Tibial artery (tissue), 4 donors: ENCODE measurements around the gene TSHZ1.

Experiments
- DNase-seq, 2 donors: peaks; one replicate each; pipeline ENCODE4 v3.0.0-alpha.2; 2019
- H3K27ac ChIP-seq, 2 donors: fragments of 200-600 bp; sonication (generic) in 1 of 2; 1 replicate in 1 of 2; 2 replicates in 1 of 2; pipeline ENCODE4 v1.5.1; 2018 to 2019; ENCODE audit warnings: mild to moderate bottlenecking in 1 of 2
- H3K27me3 ChIP-seq, 2 donors: fragments of 200-600 bp; sonication (generic) in 1 of 2; one replicate each; pipeline versions ENCODE4 v1.5.1 to v1.6.0; 2016 to 2019
- H3K36me3 ChIP-seq, 3 donors: fragments of 200-600 bp; sonication (generic) in 2 of 3; one replicate each; pipeline ENCODE4 v1.5.1; 2016 to 2019; ENCODE audit warnings: mild to moderate bottlenecking in 2 of 3
- H3K4me1 ChIP-seq, 4 donors: fragments of 200-600 bp; sonication (generic) in 2 of 4; 1 replicate in 3 of 4; 2 replicates in 1 of 4; pipeline ENCODE4 v1.5.1; 2016 to 2019
- H3K4me3 ChIP-seq, 2 donors: fragments of 200-600 bp; sonication (generic) in 1 of 2; 1 replicate in 1 of 2; 2 replicates in 1 of 2; pipeline ENCODE4 v1.5.1; 2018 to 2019; ENCODE audit warnings: mild to moderate bottlenecking in 2 of 2
- H3K9me3 ChIP-seq, 3 donors: fragments of 200-600 bp; sonication (generic) in 1 of 3; one replicate each; pipeline ENCODE4 v1.5.1; 2016 to 2019
- CTCF ChIP-seq, 2 experiments: fragments of 200-600 bp in 1 of 2; fragments of 450-650 bp in 1 of 2; IDR thresholded peaks; one replicate each; pipeline ENCODE4 v1.5.1; 2017 to 2019; ENCODE audit warnings: antibody characterized with exemption in 2 of 2, mild to moderate bottlenecking in 1 of 2, moderate library complexity in 1 of 2
- intact Hi-C: fragments of 100-400 bp; cut with DNase I; formaldehyde crosslinking; loops from one replicate; pipeline ENCODE4 v1.15.0; 2023; ENCODE audit warnings: low total_unique reads

TSHZ1 gene

GRCh38 chr18:75220551-75221355, 10.2 kb downstream of the TSHZ1 start:
- H3K4me1 ChIP-seq, result peaks cover 0 to 5% (median 2%) of the 10 kb centered on the region in 4 donors

GRCh38 chr18:75221397-75221796, 10.8 kb downstream of the TSHZ1 start:
- no peaks in the 10 kb centered on the region for H3K36me3 ChIP-seq
- no peak overlapping the region for H3K27ac ChIP-seq
- intact Hi-C loops, result no loop called here
- peaks cover 0 to 10% (median 2%) of the 10 kb centered on the region in 4 donors for H3K4me1 ChIP-seq
- DNase-seq, result no peak
- no peaks in the 10 kb centered on the region for H3K27me3 ChIP-seq
- H3K4me3 ChIP-seq, result no peak overlapping the region
- no peak for TF ChIP-seq CTCF (IDR thresholded peaks at IDR 0.05)
- no peaks in the 10 kb centered on the region for H3K9me3 ChIP-seq

More at GRCh38 chr18:75220551-75221355, 10.2 kb downstream of the TSHZ1 start:
- no peak for TF ChIP-seq CTCF (IDR thresholded peaks at IDR 0.05)
- DNase-seq, result no peak
- Histone ChIP-seq H3K27me3 (no peaks in the 10 kb centered on the region), H3K36me3 (no peaks in the 10 kb centered on the region), H3K9me3 (no peaks in the 10 kb centered on the region), H3K27ac (no peak overlapping the region), H3K4me3 (no peak overlapping the region)
- intact Hi-C loops, result no loop called here

GRCh38 chr18:75221897-75222296, 11.3 kb downstream of the TSHZ1 start:
- Histone ChIP-seq H3K27ac (no peak overlapping the region), H3K9me3 (no peaks in the 10 kb centered on the region), H3K27me3 (no peaks in the 10 kb centered on the region), H3K4me3 (no peak overlapping the region), H3K36me3 (no peaks in the 10 kb centered on the region), H3K4me1 (peaks cover 0 to 12% (median 4%) of the 10 kb centered on the region in 4 donors)
- intact Hi-C loops, result no loop called here
- TF ChIP-seq CTCF (IDR thresholded peaks at IDR 0.05), result no peak
- no peak for DNase-seq

DNA sequence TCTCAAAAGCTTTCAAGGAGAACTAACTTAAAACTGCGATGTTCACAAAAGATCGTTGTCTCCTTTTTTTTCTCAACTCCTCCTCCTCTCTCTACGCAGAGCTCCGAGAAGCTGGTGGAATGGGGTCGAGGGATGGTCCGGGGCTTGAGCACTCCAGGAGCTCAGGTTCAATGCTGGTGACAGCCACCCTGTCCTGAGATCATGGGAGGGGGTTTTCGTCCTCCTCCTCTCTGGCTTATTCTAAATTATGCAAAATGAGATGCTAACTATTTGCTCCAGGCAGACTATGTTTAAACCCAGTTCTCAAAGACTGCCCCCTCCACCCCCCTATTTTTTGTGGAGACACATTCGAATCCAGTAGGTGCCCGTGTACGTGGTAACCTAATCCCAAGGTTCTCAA, 11.8 kb downstream of the TSHZ1 start:
- Histone ChIP-seq H3K27ac (no peak overlapping the region), H3K4me1 (peaks cover 0 to 15% (median 6%) of the 10 kb centered on the region in 4 donors), H3K9me3 (no peaks in the 10 kb centered on the region), H3K4me3 (no peak overlapping the region), H3K27me3 (no peaks in the 10 kb centered on the region), H3K36me3 (no peaks in the 10 kb centered on the region)
- intact Hi-C loops, result no loop called here
- no peak for TF ChIP-seq CTCF (IDR thresholded peaks at IDR 0.05)
- DNase-seq, result no peak

DNA sequence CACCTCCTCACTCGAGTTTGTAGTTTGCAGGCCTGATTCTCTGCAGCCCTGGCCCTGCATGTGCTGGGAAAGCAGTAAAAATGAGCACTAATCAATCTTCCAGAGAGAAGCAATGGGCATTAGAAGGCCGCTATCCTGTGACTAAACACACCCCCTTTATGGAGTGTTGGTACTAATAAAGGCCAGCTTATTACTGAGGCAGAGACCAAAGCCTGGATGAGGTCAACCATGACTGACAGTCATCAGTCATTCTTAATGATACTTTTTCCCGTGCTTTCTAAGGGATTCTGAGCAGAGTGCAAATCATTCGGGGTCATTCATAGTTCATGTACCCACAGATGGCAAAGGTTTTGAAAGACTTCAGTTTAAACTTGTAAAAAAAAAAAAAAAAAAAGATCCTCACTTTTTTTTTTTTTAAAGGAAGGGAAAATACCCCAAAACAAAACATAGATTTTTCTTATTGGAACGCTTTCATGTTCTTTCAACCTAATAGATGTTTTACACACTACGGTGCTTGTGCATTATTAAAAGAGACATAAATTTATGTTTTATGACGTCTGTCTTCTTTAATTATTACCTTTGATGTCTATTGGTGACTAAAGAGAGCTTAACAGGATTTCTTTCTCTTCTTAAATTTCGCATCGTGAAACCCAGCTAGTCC, 13.2 kb downstream of the TSHZ1 start:
- peaks cover 0 to 26% (median 10%) of the 10 kb centered on the region in 4 donors for H3K4me1 ChIP-seq
- intact Hi-C loops, result no loop called here
- H3K27ac ChIP-seq, result no peak overlapping the region

More for the DNA sequence above, 13.2 kb downstream of the TSHZ1 start:
- Histone ChIP-seq H3K27me3 (no peaks in the 10 kb centered on the region), H3K9me3 (no peaks in the 10 kb centered on the region), H3K36me3 (no peaks in the 10 kb centered on the region), H3K4me3 (no peak overlapping the region)
- DNase-seq, result no peak
- TF ChIP-seq CTCF (IDR thresholded peaks at IDR 0.05), result no peak
